Stimulated activated CD8-positive, alpha-beta memory T cell treated with anti-CD3 and anti-CD28 coated beads, Interleukin-15, amount 100 ng/mL, for 4 hours (primary cell): Measurements from ENCODE around the gene QSOX2.

Experiments
- DNase-seq, 2 donors: peaks; one replicate each; pipeline ENCODE4 v3.0.0-alpha.2; 2020; ENCODE audit warnings: low read depth in 2 of 2

QSOX2 gene

GRCh38 chr9:136265561-136266355 lies 20.1 kb upstream of the QSOX2 start:
- no peak for DNase-seq

DNA sequence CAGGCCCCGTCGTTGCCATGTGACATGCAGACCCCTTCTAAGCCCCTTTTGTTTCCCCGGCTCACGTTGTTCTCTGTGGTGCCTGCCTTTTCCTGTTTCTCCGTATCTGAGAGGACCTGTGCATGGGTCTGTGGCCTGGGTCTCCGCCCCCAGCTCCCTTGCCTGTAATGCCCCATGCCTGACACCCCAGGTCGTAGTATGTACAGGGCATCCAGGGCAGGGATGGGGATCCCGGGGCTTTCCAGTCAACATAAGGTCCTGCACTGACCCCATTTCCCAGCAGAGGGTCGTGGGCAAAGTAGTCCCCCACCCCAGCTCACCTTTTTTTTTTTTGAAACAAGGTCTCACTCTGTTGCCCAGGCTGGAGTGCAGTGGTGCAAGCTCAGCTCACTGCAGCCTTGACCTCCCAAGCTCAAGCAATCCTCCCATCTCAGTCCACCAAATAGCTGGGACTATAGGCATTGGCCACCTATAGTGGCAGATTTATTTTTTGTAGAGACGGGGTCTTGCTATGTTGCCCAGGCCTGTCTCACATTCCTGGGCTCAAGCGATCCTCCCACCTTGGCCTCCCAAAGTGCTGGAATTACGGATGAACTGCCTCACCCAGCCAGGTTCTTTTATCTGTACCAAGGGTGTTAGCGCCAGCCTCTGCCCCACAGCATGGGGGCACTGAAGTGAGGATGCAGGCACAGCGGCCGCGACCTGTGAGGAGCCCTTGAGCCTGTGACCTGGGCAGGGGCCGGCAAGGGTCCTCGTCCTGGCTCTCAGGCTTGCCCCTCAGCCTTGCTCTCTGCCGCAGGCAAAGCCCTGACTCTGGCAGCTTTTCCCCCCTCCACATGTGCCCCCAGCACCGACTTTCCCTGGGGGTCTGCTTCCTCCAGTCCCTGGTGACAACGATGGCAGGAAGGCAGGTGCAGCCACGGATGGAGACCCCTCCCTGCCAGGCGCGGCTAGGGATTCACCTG lies 19.1 kb upstream of the QSOX2 start:
- DNase-seq = no peak

DNA sequence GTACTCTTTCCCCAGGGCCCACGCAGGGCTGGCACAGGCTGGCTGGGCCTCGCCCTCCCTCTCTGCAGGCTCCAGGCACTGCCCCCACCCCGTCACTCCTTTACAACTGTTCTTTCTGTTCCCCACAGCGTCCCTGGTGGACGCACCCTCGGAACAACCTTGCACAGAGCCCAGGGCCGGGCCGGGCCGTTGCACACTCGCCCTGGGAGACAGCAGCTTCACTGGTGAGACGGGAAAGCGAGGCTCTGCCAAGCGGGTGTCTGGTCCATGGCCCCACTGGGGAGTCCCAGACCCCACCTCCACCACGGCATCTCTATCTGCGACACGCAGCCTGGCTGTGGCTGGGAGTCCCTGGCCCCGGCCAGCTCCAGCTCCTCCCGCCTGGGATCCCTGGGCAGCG lies 18.4 kb upstream of the QSOX2 start:
- no peak for DNase-seq

- DNase-seq = no peak
Measured at GRCh38 chr9:136262671-136263178, 17.1 kb upstream of the QSOX2 start.

GRCh38 chr9:136261686-136262430 lies 16.2 kb upstream of the QSOX2 start:
- DNase-seq = no peak

DNA sequence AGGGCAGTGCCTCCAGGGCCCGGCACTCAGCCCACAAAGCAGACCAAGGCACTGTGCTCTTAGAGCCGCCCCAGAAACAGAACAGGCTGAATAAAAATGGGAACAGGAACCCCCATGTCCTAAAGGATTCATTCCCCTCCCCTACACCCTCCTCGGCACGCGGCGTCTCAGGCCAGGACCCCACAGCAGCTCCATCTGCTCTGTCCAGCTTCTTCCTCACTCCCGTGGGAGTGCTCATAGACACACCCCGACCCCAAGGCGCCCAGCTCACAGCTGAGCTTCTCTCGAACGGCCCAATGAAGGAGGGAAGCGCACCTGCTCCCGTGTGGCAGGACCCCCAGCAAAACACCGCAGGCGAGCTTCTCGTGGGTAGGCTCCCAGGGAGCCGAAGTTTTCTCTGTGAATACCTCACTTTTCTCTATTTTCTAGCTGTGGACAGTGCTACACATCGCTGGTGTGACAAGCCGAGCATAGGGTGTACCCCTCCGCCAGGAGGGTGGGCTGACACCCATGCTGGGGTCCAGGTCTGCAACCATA lies 15.4 kb upstream of the QSOX2 start:
- no peak for DNase-seq

DNA sequence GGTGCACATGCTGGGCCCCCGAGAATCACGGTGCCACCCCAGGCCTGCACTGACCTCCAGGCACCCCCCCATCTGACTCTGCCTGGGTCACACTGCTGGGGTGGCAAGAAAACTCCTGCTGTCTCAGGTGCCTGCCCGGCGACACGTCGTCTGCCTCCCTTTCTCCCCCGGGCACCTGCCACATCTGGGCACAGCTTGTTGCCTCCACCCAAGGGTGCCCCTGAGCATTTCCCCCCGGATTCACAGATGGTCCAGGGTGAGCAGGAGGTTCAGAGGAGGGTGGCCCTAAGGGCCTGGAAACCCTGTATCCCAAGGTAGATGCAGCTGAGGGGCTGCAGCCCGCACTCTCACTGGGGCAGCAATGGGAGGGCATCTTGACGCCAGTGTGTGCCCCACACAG lies 14.9 kb upstream of the QSOX2 start:
- no peak for DNase-seq

GRCh38 chr9:136259836-136260235 lies 14.2 kb upstream of the QSOX2 start:
- DNase-seq = no peak

DNA sequence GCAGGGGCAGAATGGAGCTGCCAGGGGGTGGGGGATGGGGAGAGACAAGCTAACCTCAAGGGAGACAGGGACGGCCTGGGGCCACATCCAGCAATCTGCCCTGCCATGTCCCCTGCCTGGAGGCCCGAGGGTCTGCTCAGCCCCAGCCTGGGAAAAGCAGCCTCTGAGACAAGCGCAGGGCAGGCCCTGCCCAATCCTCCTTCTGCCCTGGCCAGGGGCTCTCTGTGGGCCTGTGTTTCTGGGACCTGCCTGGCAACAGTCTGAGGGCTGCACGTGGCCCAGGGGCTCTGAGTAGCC lies 13.9 kb upstream of the QSOX2 start:
- no peak for DNase-seq

DNA sequence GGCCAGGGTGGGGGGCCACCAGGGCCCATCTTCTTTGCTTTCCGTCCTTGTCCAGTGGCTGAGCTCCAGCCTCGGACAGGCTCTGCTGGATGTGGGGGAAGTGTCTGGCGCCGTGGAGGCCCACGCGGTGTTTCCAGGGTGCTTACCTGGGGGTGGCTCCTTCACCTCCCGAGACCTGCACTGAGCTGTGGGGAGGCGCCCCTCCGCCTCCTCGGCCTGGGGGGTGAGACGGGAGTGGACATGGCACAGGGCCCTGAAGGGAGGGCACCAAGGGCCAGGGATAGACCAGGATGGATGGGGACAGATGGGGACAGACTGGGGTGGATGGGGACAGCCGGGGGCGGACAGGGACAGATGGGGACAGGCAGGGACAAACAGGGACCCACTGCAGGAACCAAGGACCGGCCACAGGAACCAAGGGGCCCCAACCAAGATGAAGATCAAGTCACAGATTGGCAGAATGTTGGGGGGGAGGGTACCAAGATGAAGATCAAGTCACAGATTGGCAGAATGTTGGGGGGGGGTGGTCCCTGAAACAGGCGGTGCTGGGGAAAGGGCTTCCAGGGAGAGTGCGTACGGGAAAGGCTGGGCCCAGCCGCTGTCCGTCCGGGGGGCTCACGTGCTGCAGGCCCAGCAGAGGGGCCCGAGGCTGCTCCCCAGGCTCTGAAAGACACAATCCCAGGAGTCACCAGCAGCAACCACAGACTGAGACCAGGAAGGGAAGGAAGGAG lies 13.3 kb upstream of the QSOX2 start:
- no peak for DNase-seq

DNA sequence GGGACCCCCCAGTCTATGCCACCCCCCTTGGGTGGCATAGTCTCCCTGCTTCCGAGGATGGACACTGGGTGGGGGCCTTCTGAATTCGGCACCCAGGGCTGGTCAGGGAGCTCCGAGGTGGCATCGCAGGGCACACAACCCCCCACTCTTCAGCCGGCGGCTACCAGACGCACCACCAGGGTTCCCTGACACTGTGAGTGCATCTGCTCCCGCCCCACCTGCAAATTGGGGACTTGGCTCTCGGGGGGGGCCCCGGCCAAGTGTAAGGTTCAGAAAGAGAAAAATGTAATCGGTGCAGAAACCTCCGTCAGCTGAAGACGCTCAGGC lies 12.7 kb upstream of the QSOX2 start:
- DNase-seq = no peak

- no peak for DNase-seq
Measured at GRCh38 chr9:136257381-136258298, 12.0 kb upstream of the QSOX2 start.

GRCh38 chr9:136255896-136256890 lies 10.6 kb upstream of the QSOX2 start:
- no peak for DNase-seq

DNA sequence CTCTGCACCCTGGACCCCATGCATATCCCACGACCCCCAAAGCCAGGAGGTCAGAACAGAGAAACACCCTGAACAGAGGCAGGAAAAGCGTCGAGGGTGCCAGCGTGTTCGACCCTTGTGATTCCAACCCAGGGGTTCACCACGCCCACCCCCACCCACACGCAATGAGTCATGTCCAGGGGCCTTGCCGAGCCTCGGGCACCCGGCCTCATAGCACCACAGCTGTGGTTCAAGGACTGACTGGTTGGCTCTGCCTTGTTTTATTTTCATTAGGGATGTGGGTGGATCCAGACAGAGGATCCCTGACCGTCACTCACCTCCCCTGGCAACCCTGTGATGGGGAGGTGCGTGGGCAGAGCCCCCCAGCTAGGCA lies 9.5 kb upstream of the QSOX2 start:
- no peak for DNase-seq

DNA sequence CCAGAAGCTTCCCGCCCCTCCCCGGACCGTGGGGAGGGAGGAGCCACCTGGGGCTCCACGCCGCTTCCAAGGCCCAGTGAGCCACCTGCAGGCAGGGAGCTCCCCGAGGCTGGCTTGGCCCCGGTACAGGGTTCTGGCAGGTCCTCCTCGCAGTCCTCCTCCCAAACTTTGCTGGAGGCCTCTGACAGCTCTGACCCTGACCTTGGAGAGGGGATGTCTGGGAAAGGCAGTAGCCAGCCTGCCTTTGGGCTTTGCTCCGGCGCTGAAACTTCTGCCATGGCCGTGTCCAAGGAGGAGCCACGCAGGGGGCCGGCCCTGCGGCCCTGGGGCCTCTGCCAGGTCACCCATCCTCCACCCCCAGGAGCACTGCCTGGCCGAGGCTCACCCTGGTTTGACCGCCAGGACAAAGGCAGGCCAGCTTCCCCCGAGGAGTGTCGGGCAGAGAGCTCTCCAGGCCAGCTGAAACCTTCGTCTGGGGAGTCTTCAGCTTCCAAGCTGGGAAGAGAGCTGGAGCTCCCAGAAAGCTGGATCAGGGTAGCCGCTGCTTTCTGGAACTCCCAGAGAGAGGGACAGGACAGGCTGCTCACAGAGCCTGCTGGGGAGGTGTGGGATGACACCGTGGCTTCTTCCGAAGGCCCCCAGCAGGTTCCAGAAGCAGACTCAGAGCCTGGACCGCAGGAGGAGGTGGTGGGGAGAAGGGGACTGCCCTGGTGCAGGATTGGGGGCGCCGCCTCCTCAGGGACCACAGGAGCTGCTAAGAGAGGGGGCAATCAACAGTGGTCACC lies 9.0 kb upstream of the QSOX2 start:
- no peak for DNase-seq

- DNase-seq = no peak
Measured at GRCh38 chr9:136253246-136254130, 7.9 kb upstream of the QSOX2 start.

DNA sequence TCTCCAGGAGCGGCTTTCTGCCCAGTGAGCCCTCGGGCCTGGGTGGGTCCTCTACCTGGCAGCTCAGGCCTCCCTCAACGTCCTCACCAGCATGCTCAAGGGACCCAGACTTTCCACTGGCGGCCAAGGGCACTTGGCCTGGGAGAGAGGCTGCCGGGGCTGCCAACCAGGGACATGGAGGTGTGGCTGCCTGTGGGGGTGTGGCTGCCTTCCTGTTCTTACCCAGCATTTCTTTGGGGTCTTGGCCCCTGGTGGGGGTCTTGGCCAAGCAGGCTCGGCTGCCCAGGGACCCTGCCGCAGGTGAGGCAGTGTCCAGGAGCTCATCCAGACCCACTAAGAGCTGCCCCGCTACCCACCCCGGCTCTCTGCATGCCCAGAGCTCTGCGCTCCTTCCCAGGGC lies 7.2 kb upstream of the QSOX2 start:
- DNase-seq = no peak
